Right cardiac atrium (tissue), 5 donors: ENCODE measurements around the gene BRME1. TPM values are rescaled to one million over a fixed set of nuclear protein-coding genes. Genes with fewer than 3 reads are reported as not detected.

Source experiments
- ATAC-seq, 2 donors: fragments of 200-7000 bp; cut with Tn5 transposase; one replicate each; pipeline versions ENCODE4 v1.8.0 to v1.9.1; 2020; ENCODE audit warnings: moderate library complexity in 2 of 2, mild to moderate bottlenecking in 1 of 2
- DNase-seq, 3 donors: peaks; one replicate each; pipeline ENCODE4 v3.0.0-alpha.2; 2020
- H3K27ac ChIP-seq: one replicate; pipeline ENCODE4 v1.5.1; 2013; ENCODE audit warnings: mild to moderate bottlenecking, low read length, control low read depth, moderate library complexity
- H3K27me3 ChIP-seq: one replicate; pipeline ENCODE4 v1.6.1; 2013; ENCODE audit not compliant: control insufficient read depth, insufficient read depth
- H3K4me1 ChIP-seq: one replicate; pipeline ENCODE4 v1.6.1; 2013; ENCODE audit warnings: low read length; ENCODE audit not compliant: control insufficient read depth, insufficient read depth
- H3K4me3 ChIP-seq: one replicate; pipeline ENCODE4 v1.5.1; 2013; ENCODE audit warnings: low read length, control low read depth
- H3K9me3 ChIP-seq: one replicate; pipeline ENCODE4 v1.6.1; 2013; ENCODE audit warnings: low read length; ENCODE audit not compliant: control insufficient read depth
- WGBS: extraction: QIAGEN DNeasy Blood & Tissue Kit; methylation state at CpG from one replicate; pipeline ENCODE4 v1.1.7; 2013; 5-methylcytosine and 5-hydroxymethylcytosine counted together
- intact Hi-C, 4 donors: fragments of 100-400 bp; cut with DNase I; formaldehyde crosslinking; loops; one replicate each; pipeline versions ENCODE4 v1.11.0 to v1.14.0; 2022 to 2023
- polyA plus RNA-seq: library from polyadenylated mRNA; stranded (reverse); fragments of 200-250 nt; gene quantifications from one replicate; pipeline ENCODE4 v1.2.3, GENCODE V29; 2013
- total RNA-seq, 4 donors: library from RNA; stranded (reverse); fragmentation: NEBNext Ultra II Directional; extraction: Animal tissue kit (Norgen Biotek cat#: 25700); gene quantifications; one replicate each; pipeline ENCODE4 v1.2.1, GENCODE V29; 2021
- donor health status: healthy with polysubstance abuse.
- donor health status: DM: no; HTN: yes; CAD: no.
- donor health status: DM: no; HTN: no; CAD: no.
- donor health status: DM: no; HTN: yes; CAD: no; lungs with severe emphysema.
- donor health status: DM: yes; HTN: yes; CAD: no.

BRME1 gene
- total and polyA plus RNA-seq, 5 donors, result 0.40 to 1.2 (median 0.79) TPM

DNA sequence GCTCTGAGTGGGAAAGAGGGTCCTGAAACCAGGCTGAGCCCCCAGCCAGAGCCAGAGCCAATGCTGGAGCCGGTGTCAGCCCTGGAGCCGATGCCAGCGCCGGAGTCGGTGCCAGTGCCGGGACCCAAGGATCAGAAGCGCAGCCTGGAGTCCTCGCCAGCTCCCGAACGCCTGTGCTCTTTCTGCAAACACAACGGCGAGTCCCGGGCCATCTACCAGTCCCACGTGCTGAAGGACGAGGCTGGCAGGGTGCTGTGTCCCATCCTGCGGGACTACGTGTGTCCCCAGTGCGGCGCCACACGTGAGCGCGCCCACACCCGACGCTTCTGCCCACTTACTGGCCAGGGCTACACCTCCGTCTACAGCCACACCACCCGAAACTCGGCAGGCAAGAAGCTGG is 28.6 kb downstream of the BRME1 start:
- intact Hi-C loops, result no loop called here
- WGBS, result 89% methylated on average over 27 of the region's 27 CpGs
- H3K4me1 ChIP-seq, result peaks cover 2% of the 10 kb centered on the region

DNA sequence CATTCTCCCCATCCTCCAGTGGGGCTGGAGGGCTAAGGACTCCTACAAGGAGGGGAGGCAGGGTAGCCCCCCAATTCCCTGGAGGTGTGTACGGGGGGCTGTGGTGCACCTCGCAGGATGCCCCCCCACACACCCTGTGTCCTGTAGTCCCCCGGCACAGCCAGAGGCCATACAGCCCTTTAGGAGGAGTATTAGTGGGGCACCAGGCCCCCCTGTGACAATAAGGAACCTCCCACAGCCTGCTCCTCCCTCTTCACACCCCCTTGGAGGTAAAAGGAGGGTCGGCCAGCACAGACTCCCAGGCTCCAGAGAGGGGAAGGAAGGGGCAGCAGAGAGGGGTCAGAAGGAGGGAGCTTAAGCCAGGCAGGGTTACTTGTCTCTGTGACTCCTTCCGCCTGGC is 29.1 kb downstream of the BRME1 start, which contains the start of gene NANOS3:
Gene NANOS3, plus strand, starts transcription at position 301 of the 400 bp plus-strand sequence. CDS start 115 bp downstream, outside the sequence.
- intact Hi-C loops, result no loop called here
- Histone ChIP-seq H3K9me3 (no peaks in the 10 kb centered on the region), H3K4me1 (peaks cover 2% of the 10 kb centered on the region), H3K27me3 (no peaks in the 10 kb centered on the region), H3K4me3 (no peak within 1 kb of the TSS), H3K27ac (no peak within 1 kb of the TSS)
- no peak for DNase-seq
- WGBS, result 62% methylated on average over 5 of the region's 5 CpGs
- no peak for ATAC-seq

More for the DNA sequence above, 28.6 kb downstream of the BRME1 start:
- ATAC-seq (no peak), DNase-seq (no peak)
- no peak overlapping the region for H3K27ac ChIP-seq
- no peaks in the 10 kb centered on the region for H3K9me3 ChIP-seq
- H3K27me3 ChIP-seq, result no peaks in the 10 kb centered on the region
- no peak overlapping the region for H3K4me3 ChIP-seq

DNA sequence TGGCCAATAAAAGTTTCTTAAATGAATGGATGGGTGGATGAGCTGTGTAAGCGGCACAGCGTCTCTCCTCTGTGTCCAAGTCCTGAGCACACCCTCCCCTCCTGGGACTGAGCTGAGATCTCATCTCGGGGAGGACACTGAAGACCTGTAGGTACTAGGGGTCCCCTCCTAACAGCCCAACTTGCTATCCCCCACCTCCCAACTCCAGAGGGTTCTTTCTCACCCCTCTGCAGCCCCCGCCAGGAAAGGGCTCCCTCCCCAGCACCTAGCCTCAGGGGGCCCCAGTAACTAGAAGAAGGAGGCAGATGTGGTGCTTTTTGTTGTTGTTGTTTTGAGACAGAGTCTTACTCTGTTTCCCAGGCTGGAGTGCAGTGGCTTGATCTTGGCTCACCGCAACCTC is 30.1 kb downstream of the BRME1 start:
- WGBS, result 98% methylated on average over 5 of the region's 5 CpGs
- DNase-seq, result no peak
- no peaks in the 10 kb centered on the region for H3K9me3 ChIP-seq
- H3K27me3 ChIP-seq, result no peaks in the 10 kb centered on the region
- intact Hi-C loops, result no loop called here
- no peak overlapping the region for H3K4me3 ChIP-seq
- peaks cover 2% of the 10 kb centered on the region for H3K4me1 ChIP-seq
- ATAC-seq, result no peak
- no peak overlapping the region for H3K27ac ChIP-seq

DNA sequence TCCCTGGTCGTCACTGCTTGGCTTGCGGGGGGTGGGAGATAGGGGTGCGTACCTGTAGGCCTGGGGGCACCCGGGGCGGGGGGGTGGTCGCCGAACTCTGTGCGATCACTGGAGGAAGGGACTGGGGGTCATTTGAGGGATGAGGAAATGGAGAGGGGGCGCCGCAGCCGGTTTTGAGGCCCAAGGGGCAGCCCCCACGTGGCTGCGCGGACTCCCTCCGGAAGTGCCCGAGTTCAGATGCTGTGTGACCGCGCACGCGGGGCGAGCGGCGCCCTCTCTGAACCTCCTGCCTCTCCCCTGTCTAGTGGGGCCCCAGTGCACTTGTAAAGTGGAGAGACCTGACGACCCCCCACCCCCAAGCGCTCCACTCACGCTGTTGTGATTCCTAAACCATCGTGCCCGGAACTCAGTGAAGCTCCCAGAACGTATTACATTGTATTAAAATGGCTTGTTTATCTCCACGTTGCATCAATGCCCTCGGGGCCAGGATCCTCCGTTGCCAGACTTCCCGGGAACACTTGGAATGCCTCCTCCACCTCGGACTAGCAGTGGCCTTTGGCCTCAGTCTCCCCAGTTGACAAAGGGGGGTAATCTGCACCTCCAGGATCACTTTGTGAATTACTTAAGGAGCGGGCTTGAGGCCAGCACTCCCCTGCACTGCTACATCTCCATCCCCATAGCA is 31.9 kb downstream of the BRME1 start:
- Histone ChIP-seq H3K27ac (no peak overlapping the region), H3K27me3 (no peaks in the 10 kb centered on the region), H3K4me1 (no peaks in the 10 kb centered on the region), H3K9me3 (no peaks in the 10 kb centered on the region), H3K4me3 (no peak overlapping the region)
- intact Hi-C loops, result no loop called here
- 55% methylated on average over 35 of the region's 35 CpGs for WGBS
- ATAC-seq, result no peak
- DNase-seq, result peak in 1 of 3 donors; percentile 40

DNA sequence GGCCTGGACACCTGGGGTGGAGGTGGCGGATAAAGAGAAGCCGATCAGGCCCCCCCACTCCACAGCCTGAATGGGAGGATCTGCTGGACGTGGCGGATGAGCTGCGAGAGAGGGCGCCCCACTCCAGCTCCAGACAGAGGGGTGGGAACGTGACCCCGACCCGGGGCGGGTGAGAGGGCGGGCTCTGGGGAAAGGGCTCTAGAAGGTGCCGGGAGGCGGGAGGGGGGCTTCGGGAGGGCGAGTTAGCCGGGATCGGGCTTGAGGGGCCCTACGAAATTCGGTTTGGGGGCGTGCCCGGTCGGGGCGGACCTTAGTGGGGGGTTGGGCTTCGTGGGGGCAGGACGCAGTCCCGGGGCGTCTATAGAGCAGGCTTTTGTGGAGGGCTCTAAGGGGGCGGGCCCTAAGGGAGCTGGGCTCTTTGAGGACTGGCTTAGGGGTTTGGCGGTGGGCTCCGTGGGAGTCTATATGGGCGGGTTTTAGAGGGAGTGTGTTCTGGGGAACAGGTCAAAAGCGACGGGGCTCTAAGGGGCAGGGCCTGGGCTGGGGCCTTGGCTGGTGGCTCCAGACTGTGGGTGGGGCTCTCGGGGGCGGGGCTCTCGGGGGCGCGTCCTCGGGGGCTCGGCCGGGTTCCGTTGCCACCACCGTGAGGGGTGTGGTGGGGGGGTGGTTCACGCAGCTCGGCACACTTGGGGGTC is 33.1 kb downstream of the BRME1 start:
- peak; percentile 69 to 70 for ATAC-seq

DNA sequence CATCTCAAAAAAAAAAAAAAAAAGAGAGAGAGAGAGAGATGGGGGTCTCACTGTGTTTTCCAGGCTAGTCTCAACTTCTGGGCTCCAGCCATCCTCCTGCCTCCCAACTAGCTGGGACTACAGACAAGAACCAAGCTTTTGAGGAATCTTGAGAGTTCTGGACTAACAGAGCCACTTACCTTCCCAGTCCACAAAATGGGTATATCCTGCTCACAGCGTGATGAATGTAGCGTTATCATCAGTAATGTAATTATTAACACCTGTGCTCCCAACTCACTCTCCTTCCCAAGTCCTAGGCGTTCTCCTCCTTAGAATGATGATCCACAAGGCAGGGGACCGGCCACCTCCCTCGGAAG is 33.6 kb downstream of the BRME1 start:
- Histone ChIP-seq H3K4me3 (peak overlapping the region; percentile 49), H3K27ac (no peak overlapping the region)

More for the DNA sequence above, 33.1 kb downstream of the BRME1 start:
- WGBS, result 4% methylated on average over 45 of the region's 45 CpGs
- no peaks in the 10 kb centered on the region for H3K27me3 ChIP-seq
- peak overlapping the region; percentile 49 for H3K4me3 ChIP-seq
- no peaks in the 10 kb centered on the region for H3K4me1 ChIP-seq
- intact Hi-C loops, result no loop called here
- no peak overlapping the region for H3K27ac ChIP-seq
- H3K9me3 ChIP-seq, result no peaks in the 10 kb centered on the region
- peak; percentile 43 to 79 (median 69) for DNase-seq

DNA sequence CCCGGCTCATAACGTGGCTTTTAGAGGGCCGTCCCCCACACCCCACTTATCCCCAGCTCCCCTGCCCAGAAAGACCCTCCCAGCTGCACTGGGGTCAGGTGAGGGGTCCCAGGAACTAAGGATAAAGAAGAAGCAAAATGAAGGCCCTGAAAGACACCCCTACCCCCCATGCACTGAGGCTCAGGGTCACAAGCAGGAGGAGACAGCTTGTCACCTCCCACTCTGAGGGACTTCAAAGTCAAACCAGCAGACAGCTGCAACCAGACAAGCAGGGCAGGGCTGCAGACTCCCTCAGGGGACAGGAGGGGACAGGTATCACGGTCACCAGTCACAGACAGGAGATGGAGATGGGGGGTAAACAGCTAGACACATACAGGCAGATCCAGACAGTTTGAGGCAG is 35.0 kb downstream of the BRME1 start:
- intact Hi-C loops, result no loop called here
- 94% methylated on average over 4 of the region's 4 CpGs for WGBS
- H3K4me1 ChIP-seq, result no peaks in the 10 kb centered on the region
- H3K4me3 ChIP-seq, result no peak overlapping the region
- no peaks in the 10 kb centered on the region for H3K27me3 ChIP-seq
- no peaks in the 10 kb centered on the region for H3K9me3 ChIP-seq
- H3K27ac ChIP-seq, result no peak overlapping the region
- no peak for ATAC-seq
- DNase-seq, result no peak

More for the DNA sequence above, 33.6 kb downstream of the BRME1 start:
- no peak for ATAC-seq
- intact Hi-C loops, result no loop called here
- Histone ChIP-seq H3K4me1 (no peaks in the 10 kb centered on the region), H3K9me3 (no peaks in the 10 kb centered on the region), H3K27me3 (no peaks in the 10 kb centered on the region)
- DNase-seq, result no peak
- WGBS, result 50% methylated on average over 5 of the region's 5 CpGs

- ATAC-seq, result no peak
These were observed 36.6 kb downstream of the BRME1 start for GRCh38 chr19:13869281-13869680.

DNA sequence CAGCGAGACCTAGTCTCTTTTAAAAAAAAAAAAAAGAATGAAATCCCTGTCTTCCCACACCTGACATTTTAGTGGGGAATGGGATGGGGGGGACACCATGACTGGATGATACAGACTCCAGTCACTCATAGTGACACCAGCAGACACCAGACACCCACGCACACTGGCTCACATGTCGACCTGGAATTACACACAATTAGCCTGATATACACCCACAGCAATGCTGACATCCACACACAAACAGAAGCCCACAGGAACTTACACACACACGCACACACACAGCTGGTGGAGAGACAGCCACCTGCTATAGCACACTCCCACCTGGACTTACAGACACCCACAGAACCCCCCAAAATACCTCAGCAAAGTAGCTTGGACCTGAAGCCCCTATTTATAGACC is 37.3 kb downstream of the BRME1 start:
- no peaks in the 10 kb centered on the region for H3K9me3 ChIP-seq
- no peak for ATAC-seq
- no peak for DNase-seq
- no peak overlapping the region for H3K4me3 ChIP-seq
- intact Hi-C loops, result loop anchor here in 3 of 4 donors (10.0 kb wide), 2 partner anchors 264 to 274 kb away; no protein-coding TSS in a partner anchor
- H3K4me1 ChIP-seq, result no peaks in the 10 kb centered on the region
- 82% methylated on average over 4 of the region's 4 CpGs for WGBS
- H3K27me3 ChIP-seq, result no peaks in the 10 kb centered on the region
- H3K27ac ChIP-seq, result no peak overlapping the region

More at GRCh38 chr19:13869281-13869680, 36.6 kb downstream of the BRME1 start:
- H3K4me1 ChIP-seq, result no peaks in the 10 kb centered on the region
- no peak overlapping the region for H3K27ac ChIP-seq
- no peaks in the 10 kb centered on the region for H3K9me3 ChIP-seq
- DNase-seq, result no peak
- no peak overlapping the region for H3K4me3 ChIP-seq
- no peaks in the 10 kb centered on the region for H3K27me3 ChIP-seq
- intact Hi-C loops, result loop anchor here in 3 of 4 donors (10.0 kb wide), 2 partner anchors 264 to 274 kb away; no protein-coding TSS in a partner anchor
- 61% methylated on average over 13 of the region's 13 CpGs for WGBS

- H3K4me1 ChIP-seq, result no peaks in the 10 kb centered on the region
- WGBS, result 69% methylated on average over 15 of the region's 15 CpGs
- intact Hi-C loops, result loop anchor here in 3 of 4 donors (10.0 kb wide), 2 partner anchors 262 to 272 kb away; no protein-coding TSS in a partner anchor
- no peak for DNase-seq
- no peak for ATAC-seq
- no peak overlapping the region for H3K4me3 ChIP-seq
- H3K9me3 ChIP-seq, result no peaks in the 10 kb centered on the region
- no peak overlapping the region for H3K27ac ChIP-seq
- no peaks in the 10 kb centered on the region for H3K27me3 ChIP-seq
These were observed 39.4 kb downstream of the BRME1 start for GRCh38 chr19:13866463-13867046.
